ENCODE data around the gene PPT1.

GRCh38 chr1:40040511-40041465 is 56.3 kb downstream of the PPT1 start, which contains the start of gene CAP1:
- TF ChIP-seq REST (IDR thresholded peaks at IDR 0.05; ENCODE audit: borderline replicate concordance), result peak; percentile 40
- TF ChIP-seq CTCF (IDR thresholded peaks at IDR 0.05; ENCODE audit: poor library complexity, severe bottlenecking), result no peak
- peak; percentile 67 for TF ChIP-seq MXI1 (conservative IDR thresholded peaks at IDR 0.05; ENCODE audit: poor library complexity, severe bottlenecking)
- TF ChIP-seq TAF1 (IDR thresholded peaks at IDR 0.05; ENCODE audit: low read depth), result no peak
- TF ChIP-seq EZH2 (IDR thresholded peaks at IDR 0.05; ENCODE audit: borderline replicate concordance, insufficient read depth, low read length, poor library complexity, severe bottlenecking), result no peak
- no peak for TF ChIP-seq EP300 (conservative IDR thresholded peaks at IDR 0.05; ENCODE audit: poor library complexity, severe bottlenecking)
- no peak for TF ChIP-seq SMC3 (conservative IDR thresholded peaks at IDR 0.05; ENCODE audit: poor library complexity)
- TF ChIP-seq RAD21 (conservative IDR thresholded peaks at IDR 0.05), result no peak
